Measurements from ENCODE around the gene SLC23A1.
"Not testable (repeated sequence)": the region's sequence is repeated elsewhere in the genome, so short reads cannot be mapped to it uniquely, and the experiment has no call there.

Gene SLC23A1

DNA sequence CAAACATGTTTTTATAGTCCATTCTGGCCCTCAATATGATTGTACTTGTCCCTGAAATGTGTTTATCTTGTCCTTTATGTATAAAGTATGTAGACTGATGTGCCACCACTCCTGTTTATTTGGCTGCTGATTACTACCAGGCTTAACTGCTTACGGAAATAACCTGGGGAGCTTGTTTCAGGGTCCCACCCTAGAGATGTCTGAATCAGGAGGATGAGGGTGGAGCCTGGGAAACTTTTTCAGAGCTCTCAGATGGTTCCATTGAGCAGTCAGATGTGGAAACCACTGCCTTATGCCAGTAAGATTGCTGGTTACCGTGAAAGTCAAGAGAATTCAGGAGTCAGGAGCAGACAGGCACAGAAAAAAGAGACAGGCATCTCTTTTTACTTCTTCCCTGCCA lies 19.2 kb downstream of the SLC23A1 start:
- no peak for DNase-seq

DNA sequence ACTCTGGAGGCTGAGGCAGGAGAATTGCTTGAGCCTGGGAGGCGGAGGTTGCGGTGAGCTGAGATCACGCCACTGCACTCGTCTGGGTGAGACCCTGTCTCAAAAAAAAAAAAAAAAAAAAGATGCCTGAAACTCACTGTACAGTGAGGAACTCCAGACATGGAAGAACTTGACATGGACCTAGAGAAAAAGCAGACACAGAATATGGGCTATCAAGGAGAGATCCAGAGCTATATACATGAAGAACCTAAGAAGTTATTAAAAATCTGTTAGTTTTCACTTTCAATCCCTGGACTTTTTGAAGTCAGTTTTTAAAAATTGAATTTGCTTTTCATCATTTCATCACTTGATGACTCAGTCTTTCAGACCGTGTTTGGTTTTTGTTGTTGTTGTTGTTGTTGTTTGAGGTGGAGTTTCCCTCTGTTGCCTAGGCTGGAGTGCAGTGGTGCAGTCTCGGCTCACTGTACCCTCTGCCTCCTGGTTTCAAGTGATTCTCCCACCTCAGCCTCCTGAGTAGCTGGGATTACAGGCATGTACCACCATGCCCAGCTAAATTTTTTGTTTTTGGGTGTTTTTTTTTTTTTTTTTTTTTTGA lies 21.2 kb downstream of the SLC23A1 start:
- no peak for DNase-seq

DNA sequence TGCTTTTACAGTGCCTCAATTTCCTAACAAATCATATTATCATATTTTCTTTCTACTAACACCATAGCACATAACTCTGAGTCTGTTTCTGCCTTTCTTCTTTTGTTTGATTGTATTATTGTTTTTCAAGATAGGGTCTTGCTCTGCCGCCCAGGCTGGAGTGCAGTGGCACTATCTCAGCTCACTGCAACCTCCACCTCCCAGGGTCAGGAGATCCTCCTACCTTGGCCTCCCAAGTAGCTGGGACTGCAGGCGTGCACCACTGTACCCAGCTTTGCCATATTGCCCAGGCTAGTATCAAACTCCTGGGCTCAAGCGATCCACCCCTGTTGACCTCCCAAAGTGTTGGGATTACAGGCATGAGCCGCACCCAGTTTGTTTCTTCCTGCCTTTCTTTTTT lies 22.7 kb downstream of the SLC23A1 start:
- no peak for DNase-seq

DNA sequence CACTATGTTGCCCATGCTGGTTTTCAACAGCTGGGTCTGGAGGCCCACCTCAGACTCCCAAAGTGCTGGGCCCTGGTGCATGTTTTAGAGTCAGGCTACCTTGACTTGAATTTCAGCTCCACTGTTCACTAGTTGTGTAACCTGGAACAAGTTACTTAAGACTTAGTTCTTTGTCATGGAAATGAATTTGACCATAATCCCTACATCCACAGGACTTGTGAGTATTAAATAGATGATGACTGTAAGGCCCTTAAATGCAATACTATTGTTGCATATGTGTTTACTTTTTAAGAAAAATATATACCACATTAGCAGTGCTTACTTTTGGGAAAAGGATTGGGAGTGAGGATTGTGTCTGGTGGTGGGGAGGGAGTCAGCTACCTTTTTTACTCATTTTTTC lies 25.0 kb downstream of the SLC23A1 start:
- DNase-seq = no peak

DNA sequence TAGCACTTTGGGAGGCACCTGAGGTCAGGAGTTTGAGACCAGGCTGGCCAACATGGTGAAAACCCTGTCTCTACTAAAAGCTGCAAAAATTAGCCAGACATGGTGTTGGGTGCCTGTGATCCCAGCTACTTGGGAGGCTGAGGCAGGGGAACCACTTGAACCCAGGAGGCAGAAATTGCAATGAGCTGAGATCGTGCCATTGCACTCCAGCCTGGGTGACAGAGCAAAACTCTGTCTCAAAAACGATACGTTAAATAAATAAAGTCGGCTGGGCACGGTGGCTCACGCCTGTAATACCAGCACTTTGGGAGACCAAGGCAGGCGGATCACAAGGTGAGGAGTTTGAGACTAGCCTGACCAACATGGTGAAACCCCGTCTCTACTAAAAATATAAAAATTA lies 27.2 kb downstream of the SLC23A1 start:
- DNase-seq = not testable (repeated sequence)

DNA sequence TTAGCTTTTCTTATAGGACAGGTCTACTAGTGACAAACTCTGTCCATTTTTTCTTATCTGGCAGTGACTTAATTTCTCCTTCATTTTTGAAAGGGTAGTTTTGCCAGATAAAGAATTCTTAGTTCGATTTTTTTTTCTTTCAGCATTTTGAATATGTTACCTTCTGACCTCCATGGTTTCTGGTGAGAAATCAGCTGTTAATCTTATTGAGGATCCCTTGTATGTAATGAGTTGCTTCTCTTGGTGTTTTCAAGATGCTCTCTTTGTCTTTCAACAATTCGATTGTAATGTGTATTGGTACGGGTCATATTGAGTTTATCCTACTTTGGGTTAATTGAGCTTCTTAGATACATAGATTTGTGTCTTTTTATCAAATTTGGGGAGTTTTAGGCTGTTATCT lies 28.9 kb downstream of the SLC23A1 start:
- no peak for DNase-seq

DNA sequence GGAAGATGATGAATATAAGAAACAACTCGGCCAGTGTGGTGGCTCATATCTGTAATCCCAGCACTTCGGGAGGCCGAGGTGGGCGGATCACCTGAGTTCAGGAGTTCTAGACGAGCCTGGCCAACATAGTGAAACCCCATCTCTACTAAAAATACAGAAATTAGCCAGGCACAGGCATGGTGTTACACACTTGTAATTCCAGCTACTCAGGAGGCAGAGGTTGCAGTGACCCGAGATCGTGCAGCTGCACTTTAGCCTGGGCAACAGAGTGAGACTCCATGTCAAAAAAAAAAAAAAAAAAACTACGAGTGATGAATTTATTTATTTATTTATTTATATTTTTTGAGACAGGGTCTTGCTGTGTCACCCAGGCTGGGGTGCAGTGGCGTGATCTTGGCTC lies 35.2 kb downstream of the SLC23A1 start:
- DNase-seq = not testable (repeated sequence)

DNA sequence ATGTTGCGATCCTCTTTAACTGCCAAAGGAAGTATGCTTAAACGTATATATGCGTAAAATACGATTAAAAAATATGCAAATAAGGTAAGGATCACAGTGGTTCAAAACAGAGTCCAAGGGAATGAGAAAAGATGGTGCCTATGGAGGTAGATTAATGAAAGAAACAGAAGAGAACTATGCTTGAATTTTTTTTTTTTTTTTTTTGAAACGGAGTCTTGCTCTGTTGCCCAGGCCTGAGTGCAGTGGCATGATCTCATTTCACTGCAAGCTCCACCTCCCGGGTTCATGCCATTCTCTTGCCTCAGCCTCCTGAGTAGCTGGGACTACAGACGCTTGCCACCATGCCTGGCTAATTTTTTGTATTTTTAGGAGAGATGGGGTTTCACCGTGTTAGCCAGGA lies 37.7 kb downstream of the SLC23A1 start:
- DNase-seq = not testable (repeated sequence)

DNA sequence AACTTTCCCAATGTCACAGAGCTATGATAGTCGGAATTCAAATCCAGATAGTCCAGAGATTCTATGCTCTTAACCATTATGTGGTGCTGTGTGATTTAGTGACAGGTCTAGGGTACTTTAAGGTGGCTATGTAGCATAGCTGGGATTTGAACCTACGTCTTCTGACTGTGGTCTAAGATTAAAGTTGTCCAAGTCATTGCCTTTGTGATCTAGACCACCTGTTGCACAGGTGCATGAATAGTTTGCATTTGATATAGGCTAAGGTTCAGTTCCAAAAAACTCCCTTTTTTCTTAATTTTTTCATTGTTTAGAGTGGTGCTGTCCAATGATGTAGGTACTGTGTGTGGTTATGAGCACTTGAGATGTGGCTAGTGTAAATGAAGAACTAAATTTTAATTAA lies 38.9 kb downstream of the SLC23A1 start:
- no peak for DNase-seq

DNA sequence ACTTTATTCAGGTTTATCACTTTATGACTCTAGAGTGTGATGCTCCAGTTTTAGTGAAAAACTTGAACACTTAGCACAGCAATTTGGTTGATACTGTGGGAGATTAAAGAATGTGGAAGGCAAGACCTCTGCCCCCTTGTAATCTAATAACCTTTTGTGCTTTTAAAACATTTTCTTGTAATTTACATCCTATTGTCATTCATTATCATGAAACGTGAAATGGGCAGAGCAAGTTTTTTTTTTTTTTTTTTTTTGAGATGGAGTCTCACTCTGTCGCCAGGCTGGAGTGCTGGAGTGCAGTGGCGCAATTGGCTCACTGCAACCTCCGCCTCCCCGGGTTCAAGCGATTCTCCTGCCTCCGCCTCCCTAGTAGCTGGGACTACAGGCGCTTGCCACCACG lies 39.6 kb downstream of the SLC23A1 start:
- DNase-seq = no peak

DNA sequence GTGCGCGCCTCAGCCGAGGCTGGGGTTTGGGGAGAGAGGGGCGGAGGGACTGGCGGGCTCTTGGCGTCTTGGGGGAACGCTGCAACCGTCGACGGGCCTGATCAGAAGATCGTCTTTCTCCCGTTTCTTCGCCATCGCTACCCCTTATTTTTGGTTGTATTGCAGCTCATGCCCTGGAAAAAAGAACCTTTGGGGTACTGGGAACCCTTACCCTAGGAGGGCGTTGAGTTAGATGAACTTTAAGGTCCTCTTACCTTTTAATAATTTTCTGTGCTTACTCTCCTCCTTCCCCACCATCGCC lies 40.7 kb downstream of the SLC23A1 start:
- DNase-seq = no peak

DNA sequence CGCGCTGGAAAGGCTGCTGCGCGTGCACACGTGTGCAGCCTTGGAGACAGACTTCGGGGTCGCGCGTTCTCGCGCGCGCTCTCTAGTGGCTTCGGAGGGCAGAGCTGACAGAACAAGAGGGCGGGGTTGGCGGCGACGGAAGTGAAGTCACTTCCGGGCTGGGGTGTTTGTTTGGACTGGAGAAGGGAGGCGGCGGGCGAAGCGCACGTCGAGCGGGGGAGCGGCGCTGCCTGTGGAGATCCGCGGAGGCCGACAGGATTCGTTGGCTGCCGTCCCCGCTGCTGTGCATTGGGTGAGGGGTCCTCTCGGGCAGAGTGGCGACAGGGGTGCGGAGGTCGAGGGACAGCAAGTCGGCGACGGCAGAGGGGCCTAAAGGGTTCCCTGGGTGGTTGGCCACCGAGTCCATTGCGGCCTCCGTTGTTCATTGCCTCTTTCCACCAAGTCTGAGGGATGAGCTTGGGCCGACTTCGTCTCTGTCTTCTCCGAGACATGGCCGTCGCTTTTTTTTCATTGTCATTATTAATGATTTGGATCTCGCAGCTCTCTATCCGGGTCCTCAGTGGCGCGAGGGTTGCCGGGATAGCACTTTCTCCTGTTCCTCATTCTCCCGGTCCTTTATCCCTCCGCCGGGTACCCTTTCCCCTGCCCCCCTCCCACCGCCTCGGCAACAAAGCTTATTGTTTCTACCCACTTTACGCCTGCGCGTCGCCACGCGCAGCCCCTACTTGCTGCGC lies 41.2 kb downstream of the SLC23A1 start, which contains the start of gene PAIP2:
Gene PAIP2, plus strand, starts transcription at position 166 of the 734 bp plus-strand sequence. CDS start 21,931 bp downstream, outside the sequence.
- DNase-seq = peak; percentile 98

DNA sequence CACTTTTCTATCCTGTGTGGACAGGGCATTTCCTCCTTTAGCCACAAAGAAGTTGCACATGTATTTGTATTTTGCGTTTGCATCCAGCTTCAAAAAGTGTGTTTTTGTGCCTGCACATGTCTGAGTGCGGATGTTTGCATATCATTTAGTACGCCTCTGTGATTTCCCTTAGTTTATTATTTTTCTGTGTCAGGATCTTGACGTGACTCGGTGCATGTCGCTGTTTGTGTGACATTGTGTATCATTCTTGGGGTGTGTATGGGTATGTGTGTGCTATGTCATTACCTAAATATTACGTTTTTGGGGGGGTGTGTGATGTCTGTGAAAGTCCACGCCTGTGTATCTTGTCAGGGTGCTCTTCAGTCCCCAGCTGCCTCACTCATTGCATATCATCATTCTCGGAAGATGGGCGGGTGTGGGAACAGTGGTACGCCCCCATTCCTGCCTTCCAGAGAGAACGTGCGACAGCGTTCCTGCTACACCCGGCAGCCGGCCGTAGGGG lies 41.9 kb downstream of the SLC23A1 start:
- no peak for DNase-seq

DNA sequence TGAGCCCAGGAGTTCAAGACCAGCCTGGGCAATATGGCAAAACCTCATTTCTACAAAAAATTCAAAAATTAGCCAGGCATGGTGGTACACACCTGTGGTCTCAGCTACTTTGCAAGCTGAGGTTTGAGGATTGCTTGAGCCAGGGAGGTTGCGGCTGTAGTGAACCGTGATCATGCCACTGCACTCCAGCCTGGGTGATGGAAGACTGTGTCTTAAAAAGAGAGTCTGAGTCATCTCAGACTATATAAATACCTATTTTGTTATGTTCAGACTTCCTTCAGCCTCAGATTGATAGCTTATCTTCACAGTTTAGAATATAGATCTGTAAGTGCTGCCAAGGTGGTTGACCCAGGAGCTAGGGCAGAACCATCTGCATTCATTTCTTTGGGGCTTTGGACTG lies 43.0 kb downstream of the SLC23A1 start:
- no peak for DNase-seq

DNA sequence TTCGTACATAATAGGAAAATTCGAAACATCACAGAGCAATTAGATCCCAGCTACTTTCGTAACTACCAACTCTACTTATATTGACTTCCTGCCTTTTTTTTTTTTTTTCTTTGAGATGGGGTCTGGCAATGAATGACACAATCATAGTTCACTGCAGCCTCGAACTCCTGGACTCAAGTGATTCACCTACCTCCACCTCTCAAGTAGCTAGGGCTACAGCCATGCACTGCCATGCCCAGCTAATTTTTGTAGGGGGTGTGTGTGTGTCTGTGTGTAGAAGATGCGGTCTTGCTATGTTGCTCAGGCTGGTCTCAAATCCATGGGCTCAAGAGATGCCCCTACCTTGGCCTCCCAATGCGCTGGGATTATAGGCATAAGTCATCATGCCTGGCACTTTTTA lies 47.3 kb downstream of the SLC23A1 start:
- DNase-seq = no peak

Measured in stimulated activated CD4-positive, alpha-beta T cell treated with anti-CD3 and anti-CD28 coated beads, Interleukin-4, amount 100 ng/mL, for 1 hour (primary cell).